HepG2 (cell line): ENCODE data around the gene ASAP2. TPM values are rescaled to one million over a fixed set of nuclear protein-coding genes. Genes with fewer than 3 reads are reported as not detected.

Experiments
- CHCHD3 ChIP-seq: sonication (generic); formaldehyde crosslinking; IDR thresholded peaks from 2 replicates; pipeline ENCODE4 v1.8.0; 2022; ENCODE audit warnings: mild to moderate bottlenecking, missing genetic modification reagents, moderate library complexity
- GTF3A ChIP-seq: sonication (generic); formaldehyde crosslinking; conservative IDR thresholded peaks from 2 replicates; pipeline ENCODE4 v1.4.0; 2020; ENCODE audit warnings: mild to moderate bottlenecking, missing genetic modification reagents
- HDAC1 ChIP-seq: sonication (generic); formaldehyde crosslinking; IDR thresholded peaks from 2 replicates; pipeline ENCODE4 v1.5.1; 2020; ENCODE audit warnings: mild to moderate bottlenecking, missing genetic modification reagents
- HOXA7 ChIP-seq: sonication (generic); formaldehyde crosslinking; IDR thresholded peaks from 2 replicates; pipeline ENCODE4 v1.8.1; 2022; ENCODE audit warnings: mild to moderate bottlenecking, missing genetic modification reagents, moderate library complexity
- KDM3A ChIP-seq: IDR thresholded peaks from 2 replicates; pipeline ENCODE4 v1.6.1; 2018; ENCODE audit warnings: low read depth, missing compliant biosample characterization
- KLF9 ChIP-seq: IDR thresholded peaks from 2 replicates; pipeline ENCODE4 v1.6.1; 2016; ENCODE audit warnings: low read depth
- U2AF2 ChIP-seq: fragments of 200-400 bp; formaldehyde crosslinking; IDR thresholded peaks from 2 replicates; pipeline ENCODE4 v1.6.1; 2017; ENCODE audit warnings: low read depth, mild to moderate bottlenecking, low read length
- ZKSCAN1 ChIP-seq: fragments of 150-350 bp; IDR thresholded peaks from 2 replicates; pipeline ENCODE4 v1.6.1; 2014; ENCODE audit warnings: low read length
- ZNF138 ChIP-seq: sonication (generic); formaldehyde crosslinking; IDR thresholded peaks from 2 replicates; pipeline ENCODE4 v1.5.0; 2020; ENCODE audit warnings: mild to moderate bottlenecking, low read depth, missing genetic modification reagents
- ZNF180 ChIP-seq: sonication (generic); formaldehyde crosslinking; IDR thresholded peaks from 2 replicates; pipeline ENCODE4 v1.4.0; 2020; ENCODE audit warnings: low read depth, missing genetic modification reagents, borderline replicate concordance
- ZNF205 ChIP-seq: IDR thresholded peaks from 2 replicates; pipeline ENCODE4 v1.6.1; 2018; ENCODE audit warnings: missing biosample characterization, missing genetic modification reagents
- ZNF501 ChIP-seq: sonication (generic); formaldehyde crosslinking; IDR thresholded peaks from 2 replicates; pipeline ENCODE4 v1.5.1; 2020; ENCODE audit warnings: mild to moderate bottlenecking, moderate library complexity, missing genetic modification reagents
- ZNF749 ChIP-seq: sonication (generic); formaldehyde crosslinking; IDR thresholded peaks from 2 replicates; pipeline ENCODE4 v1.8.0; 2022; ENCODE audit warnings: mild to moderate bottlenecking, missing genetic modification reagents, moderate library complexity, borderline replicate concordance
- ZNF850 ChIP-seq: sonication (generic); formaldehyde crosslinking; conservative IDR thresholded peaks from 2 replicates; pipeline ENCODE4 v1.9.0; 2021; ENCODE audit warnings: mild to moderate bottlenecking, missing genetic modification reagents
- ZSCAN30 ChIP-seq: sonication (generic); formaldehyde crosslinking; IDR thresholded peaks from 2 replicates; pipeline ENCODE4 v1.5.0; 2020; ENCODE audit warnings: mild to moderate bottlenecking, missing genetic modification reagents
- polyA plus RNA-seq, 8 experiments: library from polyadenylated mRNA; depleted of rRNA in 3 of 8; stranded (reverse) in 7 of 8; unstranded in 1 of 8; fragments of >200 nt; fragmentation: Illumina TruSeq in 4 of 8; extraction: Trizol in 4 of 8; gene quantifications; 2 replicates each; pipeline versions ENCODE4 v1.2.1 to v1.2.3, GENCODE V29; 2011 to 2016; ENCODE audit warnings: low read depth in 4 of 8, missing spikeins in 1 of 8, mixed read lengths in 1 of 8; ENCODE audit not compliant: insufficient read depth in 1 of 8
- total RNA-seq, 5 experiments: library from RNA; depleted of rRNA; stranded (reverse); fragments of >200 nt; fragmentation: Illumina TruSeq; extraction: Trizol; gene quantifications; 2 replicates each; pipeline ENCODE4 v1.2.3, GENCODE V29; 2016; ENCODE audit warnings: low read depth in 1 of 5
- TF ChIP-seq, protein P1 (sequence below): sonication (generic); formaldehyde crosslinking; IDR thresholded peaks from 2 replicates; pipeline ENCODE4 v1.4.0; 2020; ENCODE audit warnings: missing genetic modification reagents, borderline replicate concordance
- TF ChIP-seq, protein P2 (sequence below): fragments of 450-650 bp; IDR thresholded peaks from 2 replicates; pipeline ENCODE4 v1.6.1; 2017; ENCODE audit warnings: mild to moderate bottlenecking
- TF ChIP-seq, protein P3 (sequence below): sonication (generic); formaldehyde crosslinking; IDR thresholded peaks from 2 replicates; pipeline ENCODE4 v1.9.0; 2021; ENCODE audit warnings: missing genetic modification reagents, borderline replicate concordance
- TF ChIP-seq, protein P4 (sequence below): fragments of 450-650 bp; IDR thresholded peaks from 2 replicates; pipeline ENCODE4 v1.6.1; 2017
- TF ChIP-seq, protein P5 (sequence below), 2 experiments: fragments of 450-650 bp in 1 of 2; sonication (generic) in 1 of 2; formaldehyde crosslinking; IDR thresholded peaks; 2 replicates each; pipeline versions ENCODE4 v1.5.0 to v1.8.0; 2020 to 2022; ENCODE audit warnings: mild to moderate bottlenecking in 1 of 2, missing genetic modification reagents in 1 of 2

ASAP2 gene
- total and polyA plus RNA-seq, 2 of the 13 experiments (the other 11 are each of a cell fraction or from before 2014, with no cell fraction given), result 7.3 to 22.3 TPM

DNA sequence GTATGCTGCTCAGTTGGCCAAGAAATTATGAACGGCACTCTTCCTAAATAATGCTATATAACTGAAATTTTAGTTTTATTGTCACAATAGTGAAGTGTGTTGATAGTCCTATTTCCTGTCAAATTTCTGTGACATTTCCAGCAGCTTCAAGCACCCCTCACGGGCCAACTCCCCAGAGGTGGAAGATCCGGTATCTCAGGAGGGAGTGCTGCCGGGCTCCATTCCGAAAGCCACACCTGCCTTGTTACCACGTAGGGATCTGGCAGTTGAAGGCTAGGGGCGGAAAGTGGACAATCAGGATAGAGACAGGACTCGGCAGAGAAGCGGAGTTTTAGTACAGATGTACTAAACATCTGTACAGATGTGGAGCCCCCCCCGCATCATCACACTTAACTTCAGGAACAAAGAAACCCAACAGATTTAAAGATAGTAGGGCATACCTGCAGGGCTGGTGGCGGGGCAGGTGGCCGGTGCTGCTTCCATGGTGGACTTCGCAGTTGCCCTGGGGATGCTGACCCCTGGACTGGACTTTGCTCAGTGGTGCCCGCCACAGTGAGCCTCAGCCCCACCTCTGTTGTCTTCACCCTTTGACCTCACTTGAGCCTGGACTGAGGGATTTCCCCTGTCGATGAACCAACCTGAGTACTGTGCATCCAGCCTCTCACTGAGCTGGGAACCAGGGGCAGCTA, 22.3 kb downstream of the ASAP2 start (continued):
- TF ChIP-seq, protein P1, sequence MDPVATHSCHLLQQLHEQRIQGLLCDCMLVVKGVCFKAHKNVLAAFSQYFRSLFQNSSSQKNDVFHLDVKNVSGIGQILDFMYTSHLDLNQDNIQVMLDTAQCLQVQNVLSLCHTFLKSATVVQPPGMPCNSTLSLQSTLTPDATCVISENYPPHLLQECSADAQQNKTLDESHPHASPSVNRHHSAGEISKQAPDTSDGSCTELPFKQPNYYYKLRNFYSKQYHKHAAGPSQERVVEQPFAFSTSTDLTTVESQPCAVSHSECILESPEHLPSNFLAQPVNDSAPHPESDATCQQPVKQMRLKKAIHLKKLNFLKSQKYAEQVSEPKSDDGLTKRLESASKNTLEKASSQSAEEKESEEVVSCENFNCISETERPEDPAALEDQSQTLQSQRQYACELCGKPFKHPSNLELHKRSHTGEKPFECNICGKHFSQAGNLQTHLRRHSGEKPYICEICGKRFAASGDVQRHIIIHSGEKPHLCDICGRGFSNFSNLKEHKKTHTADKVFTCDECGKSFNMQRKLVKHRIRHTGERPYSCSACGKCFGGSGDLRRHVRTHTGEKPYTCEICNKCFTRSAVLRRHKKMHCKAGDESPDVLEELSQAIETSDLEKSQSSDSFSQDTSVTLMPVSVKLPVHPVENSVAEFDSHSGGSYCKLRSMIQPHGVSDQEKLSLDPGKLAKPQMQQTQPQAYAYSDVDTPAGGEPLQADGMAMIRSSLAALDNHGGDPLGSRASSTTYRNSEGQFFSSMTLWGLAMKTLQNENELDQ (CRISPR knock-in tag), result no peak
- no peak for TF ChIP-seq CHCHD3 (CRISPR knock-in tag)
- TF ChIP-seq U2AF2, result no peak
- no peak for TF ChIP-seq HDAC1 (CRISPR knock-in tag)
- TF ChIP-seq KLF9 (CRISPR knock-in tag), result no peak
- TF ChIP-seq GTF3A (CRISPR knock-in tag), result no peak
- no peak for TF ChIP-seq ZNF205 (CRISPR knock-in tag)
- no peak for TF ChIP-seq ZKSCAN1
- no peak for TF ChIP-seq ZNF138 (CRISPR knock-in tag)
- TF ChIP-seq, protein P2, sequence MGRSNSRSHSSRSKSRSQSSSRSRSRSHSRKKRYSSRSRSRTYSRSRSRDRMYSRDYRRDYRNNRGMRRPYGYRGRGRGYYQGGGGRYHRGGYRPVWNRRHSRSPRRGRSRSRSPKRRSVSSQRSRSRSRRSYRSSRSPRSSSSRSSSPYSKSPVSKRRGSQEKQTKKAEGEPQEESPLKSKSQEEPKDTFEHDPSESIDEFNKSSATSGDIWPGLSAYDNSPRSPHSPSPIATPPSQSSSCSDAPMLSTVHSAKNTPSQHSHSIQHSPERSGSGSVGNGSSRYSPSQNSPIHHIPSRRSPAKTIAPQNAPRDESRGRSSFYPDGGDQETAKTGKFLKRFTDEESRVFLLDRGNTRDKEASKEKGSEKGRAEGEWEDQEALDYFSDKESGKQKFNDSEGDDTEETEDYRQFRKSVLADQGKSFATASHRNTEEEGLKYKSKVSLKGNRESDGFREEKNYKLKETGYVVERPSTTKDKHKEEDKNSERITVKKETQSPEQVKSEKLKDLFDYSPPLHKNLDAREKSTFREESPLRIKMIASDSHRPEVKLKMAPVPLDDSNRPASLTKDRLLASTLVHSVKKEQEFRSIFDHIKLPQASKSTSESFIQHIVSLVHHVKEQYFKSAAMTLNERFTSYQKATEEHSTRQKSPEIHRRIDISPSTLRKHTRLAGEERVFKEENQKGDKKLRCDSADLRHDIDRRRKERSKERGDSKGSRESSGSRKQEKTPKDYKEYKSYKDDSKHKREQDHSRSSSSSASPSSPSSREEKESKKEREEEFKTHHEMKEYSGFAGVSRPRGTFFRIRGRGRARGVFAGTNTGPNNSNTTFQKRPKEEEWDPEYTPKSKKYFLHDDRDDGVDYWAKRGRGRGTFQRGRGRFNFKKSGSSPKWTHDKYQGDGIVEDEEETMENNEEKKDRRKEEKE, result no peak
- TF ChIP-seq, protein P3, sequence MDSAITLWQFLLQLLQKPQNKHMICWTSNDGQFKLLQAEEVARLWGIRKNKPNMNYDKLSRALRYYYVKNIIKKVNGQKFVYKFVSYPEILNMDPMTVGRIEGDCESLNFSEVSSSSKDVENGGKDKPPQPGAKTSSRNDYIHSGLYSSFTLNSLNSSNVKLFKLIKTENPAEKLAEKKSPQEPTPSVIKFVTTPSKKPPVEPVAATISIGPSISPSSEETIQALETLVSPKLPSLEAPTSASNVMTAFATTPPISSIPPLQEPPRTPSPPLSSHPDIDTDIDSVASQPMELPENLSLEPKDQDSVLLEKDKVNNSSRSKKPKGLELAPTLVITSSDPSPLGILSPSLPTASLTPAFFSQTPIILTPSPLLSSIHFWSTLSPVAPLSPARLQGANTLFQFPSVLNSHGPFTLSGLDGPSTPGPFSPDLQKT (CRISPR knock-in tag), result no peak
- TF ChIP-seq, protein P4, sequence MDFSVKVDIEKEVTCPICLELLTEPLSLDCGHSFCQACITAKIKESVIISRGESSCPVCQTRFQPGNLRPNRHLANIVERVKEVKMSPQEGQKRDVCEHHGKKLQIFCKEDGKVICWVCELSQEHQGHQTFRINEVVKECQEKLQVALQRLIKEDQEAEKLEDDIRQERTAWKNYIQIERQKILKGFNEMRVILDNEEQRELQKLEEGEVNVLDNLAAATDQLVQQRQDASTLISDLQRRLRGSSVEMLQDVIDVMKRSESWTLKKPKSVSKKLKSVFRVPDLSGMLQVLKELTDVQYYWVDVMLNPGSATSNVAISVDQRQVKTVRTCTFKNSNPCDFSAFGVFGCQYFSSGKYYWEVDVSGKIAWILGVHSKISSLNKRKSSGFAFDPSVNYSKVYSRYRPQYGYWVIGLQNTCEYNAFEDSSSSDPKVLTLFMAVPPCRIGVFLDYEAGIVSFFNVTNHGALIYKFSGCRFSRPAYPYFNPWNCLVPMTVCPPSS, result no peak
- no peak for TF ChIP-seq ZNF501 (CRISPR knock-in tag)
- TF ChIP-seq ZSCAN30 (CRISPR knock-in tag), result no peak
- no peak for TF ChIP-seq HOXA7 (CRISPR knock-in tag)
- TF ChIP-seq KDM3A (CRISPR knock-in tag), result no peak
- no peak for TF ChIP-seq ZNF180 (CRISPR knock-in tag)
- TF ChIP-seq, protein P5, sequence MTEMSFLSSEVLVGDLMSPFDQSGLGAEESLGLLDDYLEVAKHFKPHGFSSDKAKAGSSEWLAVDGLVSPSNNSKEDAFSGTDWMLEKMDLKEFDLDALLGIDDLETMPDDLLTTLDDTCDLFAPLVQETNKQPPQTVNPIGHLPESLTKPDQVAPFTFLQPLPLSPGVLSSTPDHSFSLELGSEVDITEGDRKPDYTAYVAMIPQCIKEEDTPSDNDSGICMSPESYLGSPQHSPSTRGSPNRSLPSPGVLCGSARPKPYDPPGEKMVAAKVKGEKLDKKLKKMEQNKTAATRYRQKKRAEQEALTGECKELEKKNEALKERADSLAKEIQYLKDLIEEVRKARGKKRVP (CRISPR knock-in tag; IDR thresholded peaks at IDR 0.05), result no peak
- TF ChIP-seq ZNF749 (CRISPR knock-in tag), result no peak
- no peak for TF ChIP-seq ZNF850
